Testis (tissue), 2 donors: ENCODE data around the gene MBNL2.

Experiments
- CTCF ChIP-seq, 3 experiments: fragments of 450-650 bp in 2 of 3; fragments of 200-600 bp in 1 of 3; sonication (generic) in 1 of 3; IDR thresholded peaks; one replicate each; pipeline ENCODE4 v1.5.1; 2016 to 2019; ENCODE audit warnings: antibody characterized with exemption in 3 of 3, mild to moderate bottlenecking in 2 of 3, moderate library complexity in 1 of 3
- POLR2A ChIP-seq: fragments of 450-650 bp; IDR thresholded peaks from one replicate; pipeline ENCODE4 v1.6.1; 2017; ENCODE audit warnings: antibody characterized with exemption, mild to moderate bottlenecking, moderate library complexity

- TF ChIP-seq CTCF (IDR thresholded peaks at IDR 0.05) = no peak
- TF ChIP-seq POLR2A = no peak
These were observed 33.4 kb downstream of the MBNL2 start for GRCh38 chr13:97255515-97256021.
